Measurements from ENCODE around the gene IGF2BP2. TPM values are rescaled to one million over a fixed set of nuclear protein-coding genes. Genes with fewer than 3 reads are reported as not detected.

The IGF2BP2 gene
- total RNA-seq, 6 experiments from 2014 or later: 97.2 to 111 (median 100.0) TPM

DNA sequence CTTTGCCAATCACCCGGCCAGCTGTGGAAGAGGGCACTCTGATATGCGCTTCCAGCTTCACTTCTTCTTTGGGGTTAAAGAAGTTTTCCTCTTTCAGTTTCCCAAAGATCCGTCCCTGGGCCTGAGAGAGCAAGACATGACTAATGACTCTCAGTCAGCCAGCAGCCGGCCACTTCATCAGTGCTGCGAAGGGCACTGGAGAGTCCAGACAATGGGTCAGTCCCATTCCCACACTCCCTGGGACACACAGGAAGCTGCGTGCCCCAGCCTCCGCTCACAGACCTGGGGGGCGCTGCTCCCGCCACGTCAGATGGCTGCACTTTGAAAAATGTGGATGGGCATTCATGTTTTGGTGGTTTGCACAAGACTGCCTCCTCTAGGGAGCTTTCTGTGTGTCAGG, 175.4 kb downstream of the IGF2BP2 start:
- DNase-seq: no peak
- no peak overlapping the region for H3K4me3 Mint-ChIP-seq
- peaks cover 11% of the 10 kb centered on the region for H3K27me3 Mint-ChIP-seq (ENCODE audit: insufficient read depth)
- no peaks in the 10 kb centered on the region for H3K4me1 Mint-ChIP-seq (ENCODE audit: low read depth)
- H3K36me3 Mint-ChIP-seq (ENCODE audit: low read depth): peaks cover 45% of the 10 kb centered on the region
- TF ChIP-seq, protein P1, sequence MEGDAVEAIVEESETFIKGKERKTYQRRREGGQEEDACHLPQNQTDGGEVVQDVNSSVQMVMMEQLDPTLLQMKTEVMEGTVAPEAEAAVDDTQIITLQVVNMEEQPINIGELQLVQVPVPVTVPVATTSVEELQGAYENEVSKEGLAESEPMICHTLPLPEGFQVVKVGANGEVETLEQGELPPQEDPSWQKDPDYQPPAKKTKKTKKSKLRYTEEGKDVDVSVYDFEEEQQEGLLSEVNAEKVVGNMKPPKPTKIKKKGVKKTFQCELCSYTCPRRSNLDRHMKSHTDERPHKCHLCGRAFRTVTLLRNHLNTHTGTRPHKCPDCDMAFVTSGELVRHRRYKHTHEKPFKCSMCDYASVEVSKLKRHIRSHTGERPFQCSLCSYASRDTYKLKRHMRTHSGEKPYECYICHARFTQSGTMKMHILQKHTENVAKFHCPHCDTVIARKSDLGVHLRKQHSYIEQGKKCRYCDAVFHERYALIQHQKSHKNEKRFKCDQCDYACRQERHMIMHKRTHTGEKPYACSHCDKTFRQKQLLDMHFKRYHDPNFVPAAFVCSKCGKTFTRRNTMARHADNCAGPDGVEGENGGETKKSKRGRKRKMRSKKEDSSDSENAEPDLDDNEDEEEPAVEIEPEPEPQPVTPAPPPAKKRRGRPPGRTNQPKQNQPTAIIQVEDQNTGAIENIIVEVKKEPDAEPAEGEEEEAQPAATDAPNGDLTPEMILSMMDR (IDR thresholded peaks at IDR 0.05): no peak
- no peaks in the 10 kb centered on the region for H3K9me3 Mint-ChIP-seq
- no peak overlapping the region for H3K27ac Mint-ChIP-seq

DNA sequence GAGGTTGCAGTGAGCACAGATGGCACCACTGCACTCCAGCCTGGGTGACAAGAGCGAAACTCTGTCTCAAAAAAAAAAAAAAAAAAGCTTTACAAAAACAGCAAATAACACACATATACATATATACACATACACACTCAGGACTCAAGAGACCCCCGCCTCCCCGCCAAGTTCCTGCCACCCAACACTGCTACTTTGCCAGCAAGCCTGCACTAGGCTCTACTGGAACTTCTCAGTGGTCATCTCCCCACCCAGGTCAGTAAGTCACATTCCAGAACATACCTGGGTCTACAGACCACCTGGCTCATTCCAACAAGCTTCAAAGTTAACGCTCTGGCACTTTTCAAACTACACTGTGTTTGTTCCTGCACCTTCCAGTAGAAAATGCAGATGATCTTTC, 176.4 kb downstream of the IGF2BP2 start:
- Mint-ChIP-seq H3K27ac (0 out of 2 replicates have a peak overlapping the region, but pooled peaks have one; percentile 36), H3K9me3 (no peaks in the 10 kb centered on the region), H3K4me3 (no peak overlapping the region; the same call in 1 of the 2 replicates), H3K4me1 (ENCODE audit: low read depth) (no peaks in the 10 kb centered on the region), H3K27me3 (ENCODE audit: insufficient read depth) (peaks cover 7% of the 10 kb centered on the region), H3K36me3 (ENCODE audit: low read depth) (peaks cover 38% of the 10 kb centered on the region)
- TF ChIP-seq, protein P1 (IDR thresholded peaks at IDR 0.05): no peak
- DNase-seq: no peak

DNA sequence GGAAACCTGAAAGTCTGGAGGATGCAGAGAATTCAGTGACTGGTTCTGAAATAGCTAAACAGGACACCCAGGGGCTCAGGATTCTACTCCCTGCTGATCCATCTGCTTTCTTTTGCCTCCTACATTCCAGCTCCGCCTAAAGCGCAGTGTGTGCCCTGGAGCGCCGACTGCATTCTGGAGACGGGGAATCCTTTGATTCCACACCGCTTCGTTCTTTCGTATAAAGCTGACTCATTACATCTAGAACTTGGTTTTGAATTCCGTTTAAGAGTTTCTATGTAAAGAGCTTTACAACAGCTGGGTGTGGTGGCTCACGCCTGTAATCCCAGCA, 177.0 kb downstream of the IGF2BP2 start:
- Mint-ChIP-seq H3K4me1 (ENCODE audit: low read depth) (no peaks in the 10 kb centered on the region), H3K27ac (no peak overlapping the region), H3K27me3 (ENCODE audit: insufficient read depth) (peaks cover 6% of the 10 kb centered on the region), H3K4me3 (no peak overlapping the region; the same call in 1 of the 2 replicates), H3K9me3 (no peaks in the 10 kb centered on the region), H3K36me3 (ENCODE audit: low read depth) (peaks cover 38% of the 10 kb centered on the region)
- TF ChIP-seq, protein P1 (IDR thresholded peaks at IDR 0.05): no peak
- no peak for DNase-seq

DNA sequence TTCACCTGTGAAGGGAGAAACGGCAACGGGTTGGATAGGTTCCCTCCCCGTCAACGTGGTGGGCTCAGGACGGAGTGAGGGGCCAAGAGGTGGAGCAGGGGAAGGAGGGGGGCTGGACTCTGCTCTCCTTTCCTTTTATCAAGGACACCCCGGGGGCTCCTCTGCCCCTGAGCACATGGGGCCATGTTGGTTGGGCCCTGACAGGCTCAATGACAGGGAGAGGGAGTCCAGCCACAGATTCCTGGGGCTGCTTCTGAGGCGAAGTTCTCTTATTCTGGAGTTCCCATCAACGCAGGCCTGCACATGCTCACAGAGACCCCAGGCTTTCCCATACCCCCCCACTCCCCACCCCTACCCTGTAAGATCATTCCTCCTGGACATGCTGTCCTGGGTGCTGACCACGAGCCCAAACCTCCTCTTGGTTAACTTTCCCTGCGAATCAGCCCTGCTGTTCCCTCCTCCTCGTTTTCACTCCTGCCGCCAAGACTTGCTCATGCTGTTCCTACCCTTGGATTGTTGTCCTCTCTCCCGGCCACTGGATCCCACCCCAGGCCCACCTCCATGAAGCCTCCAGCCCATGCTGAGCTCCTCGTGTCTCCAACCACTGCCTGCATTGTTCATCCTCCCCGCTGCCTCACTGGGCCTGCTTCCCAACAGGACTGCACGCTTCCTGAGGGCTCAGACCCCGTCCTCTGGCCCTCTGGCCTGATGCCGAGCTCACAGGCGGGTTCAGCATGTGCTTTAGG, 177.5 kb downstream of the IGF2BP2 start:
- Mint-ChIP-seq H3K4me3 (no peak overlapping the region; the same call in 1 of the 2 replicates), H3K27me3 (ENCODE audit: insufficient read depth) (peaks cover 6% of the 10 kb centered on the region), H3K36me3 (ENCODE audit: low read depth) (peaks cover 35% of the 10 kb centered on the region), H3K27ac (no peak overlapping the region), H3K4me1 (ENCODE audit: low read depth) (no peaks in the 10 kb centered on the region), H3K9me3 (no peaks in the 10 kb centered on the region)
- no peak for DNase-seq
- TF ChIP-seq, protein P1 (IDR thresholded peaks at IDR 0.05): no peak

DNA sequence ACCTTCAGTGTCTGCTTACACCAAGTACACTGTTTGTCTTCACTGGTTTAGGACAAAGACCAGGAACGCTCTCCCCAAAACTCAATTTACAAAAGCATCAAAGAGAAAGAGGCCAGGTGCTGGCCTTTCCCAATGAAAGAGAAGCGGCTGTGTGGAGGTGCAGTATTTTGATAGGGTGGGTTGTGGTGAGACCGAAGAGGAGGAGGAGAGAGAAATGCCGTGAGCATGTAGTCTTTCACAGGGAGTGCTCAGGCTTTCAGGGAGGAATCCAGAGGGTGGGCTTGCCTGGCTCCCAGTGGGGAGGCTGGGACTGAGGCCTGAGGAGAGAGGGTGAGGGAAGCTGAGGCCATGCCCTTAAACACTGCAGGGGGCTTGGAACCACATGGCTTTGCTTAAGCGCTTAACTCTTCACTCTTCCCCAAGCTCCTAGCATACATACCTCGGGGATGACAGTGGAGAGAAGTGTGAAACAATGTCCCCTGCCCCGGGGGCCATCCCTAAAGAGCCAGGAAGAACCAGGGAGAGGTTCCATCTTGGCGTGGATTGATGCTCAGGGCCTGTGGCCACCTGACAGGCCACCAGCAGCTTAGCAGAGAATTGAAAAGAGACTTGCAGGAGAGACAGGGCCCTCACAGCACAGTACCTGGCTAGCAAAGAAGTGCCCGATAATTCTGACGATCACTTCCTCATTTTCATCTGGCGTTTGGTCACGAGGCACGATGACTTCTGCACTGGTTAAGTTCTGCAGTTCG, 178.3 kb downstream of the IGF2BP2 start:
- DNase-seq: no peak
- H3K4me1 Mint-ChIP-seq (ENCODE audit: low read depth): no peaks in the 10 kb centered on the region
- H3K27ac Mint-ChIP-seq: no peak overlapping the region
- TF ChIP-seq, protein P1 (IDR thresholded peaks at IDR 0.05): no peak
- no peaks in the 10 kb centered on the region for H3K9me3 Mint-ChIP-seq
- H3K36me3 Mint-ChIP-seq (ENCODE audit: low read depth): peaks cover 36% of the 10 kb centered on the region
- H3K4me3 Mint-ChIP-seq: no peak overlapping the region; the same call in 1 of the 2 replicates
- H3K27me3 Mint-ChIP-seq (ENCODE audit: insufficient read depth): peaks cover 6% of the 10 kb centered on the region
